GM12801 (cell line): Measurements from ENCODE around the gene PPP1R14B.

Source experiments
- TF ChIP-seq, protein P1 (sequence below): IDR thresholded peaks from one replicate; pipeline ENCODE4 v1.5.1; 2011; ENCODE audit warnings: control low read depth; ENCODE audit not compliant: insufficient read length; ENCODE audit errors: extremely low read depth

The PPP1R14B gene

DNA sequence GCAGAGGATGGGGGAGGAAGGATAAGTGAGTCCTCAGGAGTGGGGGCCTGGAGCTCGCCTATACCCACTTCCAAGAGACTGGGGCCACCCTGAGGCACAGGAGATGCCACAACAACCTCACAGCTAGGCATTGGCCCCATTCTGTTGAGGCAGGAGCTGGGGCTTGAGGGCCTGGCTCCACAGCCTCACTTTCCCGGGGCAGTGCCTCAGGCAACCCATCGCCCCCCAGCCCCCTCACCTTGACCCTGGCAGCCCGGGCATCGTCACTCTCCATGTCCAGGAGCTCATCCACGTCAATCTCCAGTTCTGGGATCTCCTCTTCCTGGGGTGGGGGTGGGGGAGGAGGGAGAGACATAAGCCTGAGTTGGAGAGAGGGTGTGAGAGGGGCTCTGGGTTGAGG is 1.8 kb downstream of the PPP1R14B start:
- TF ChIP-seq, protein P1, sequence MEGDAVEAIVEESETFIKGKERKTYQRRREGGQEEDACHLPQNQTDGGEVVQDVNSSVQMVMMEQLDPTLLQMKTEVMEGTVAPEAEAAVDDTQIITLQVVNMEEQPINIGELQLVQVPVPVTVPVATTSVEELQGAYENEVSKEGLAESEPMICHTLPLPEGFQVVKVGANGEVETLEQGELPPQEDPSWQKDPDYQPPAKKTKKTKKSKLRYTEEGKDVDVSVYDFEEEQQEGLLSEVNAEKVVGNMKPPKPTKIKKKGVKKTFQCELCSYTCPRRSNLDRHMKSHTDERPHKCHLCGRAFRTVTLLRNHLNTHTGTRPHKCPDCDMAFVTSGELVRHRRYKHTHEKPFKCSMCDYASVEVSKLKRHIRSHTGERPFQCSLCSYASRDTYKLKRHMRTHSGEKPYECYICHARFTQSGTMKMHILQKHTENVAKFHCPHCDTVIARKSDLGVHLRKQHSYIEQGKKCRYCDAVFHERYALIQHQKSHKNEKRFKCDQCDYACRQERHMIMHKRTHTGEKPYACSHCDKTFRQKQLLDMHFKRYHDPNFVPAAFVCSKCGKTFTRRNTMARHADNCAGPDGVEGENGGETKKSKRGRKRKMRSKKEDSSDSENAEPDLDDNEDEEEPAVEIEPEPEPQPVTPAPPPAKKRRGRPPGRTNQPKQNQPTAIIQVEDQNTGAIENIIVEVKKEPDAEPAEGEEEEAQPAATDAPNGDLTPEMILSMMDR, result no peak

DNA sequence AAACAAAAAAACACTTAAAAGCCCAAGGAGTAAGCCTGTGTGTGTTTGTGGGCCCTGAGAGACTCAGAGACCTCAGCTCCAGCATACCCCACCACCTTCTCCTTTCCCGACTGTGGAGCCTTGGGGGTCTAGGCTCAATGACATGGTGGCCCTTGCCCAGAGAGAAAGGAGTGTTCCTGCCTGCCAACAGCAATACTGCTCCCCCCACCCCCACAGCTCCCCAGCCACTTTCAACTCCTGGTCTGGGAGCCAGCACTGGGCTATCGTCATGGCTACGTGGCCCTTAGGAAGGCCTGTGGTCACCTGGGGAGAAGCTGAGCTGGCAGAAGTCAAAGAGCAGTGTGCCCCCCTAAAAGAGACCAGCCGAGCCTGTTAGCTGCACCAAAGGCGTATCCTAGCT is 2.6 kb downstream of the PPP1R14B start:
- TF ChIP-seq, protein P1, result no peak

DNA sequence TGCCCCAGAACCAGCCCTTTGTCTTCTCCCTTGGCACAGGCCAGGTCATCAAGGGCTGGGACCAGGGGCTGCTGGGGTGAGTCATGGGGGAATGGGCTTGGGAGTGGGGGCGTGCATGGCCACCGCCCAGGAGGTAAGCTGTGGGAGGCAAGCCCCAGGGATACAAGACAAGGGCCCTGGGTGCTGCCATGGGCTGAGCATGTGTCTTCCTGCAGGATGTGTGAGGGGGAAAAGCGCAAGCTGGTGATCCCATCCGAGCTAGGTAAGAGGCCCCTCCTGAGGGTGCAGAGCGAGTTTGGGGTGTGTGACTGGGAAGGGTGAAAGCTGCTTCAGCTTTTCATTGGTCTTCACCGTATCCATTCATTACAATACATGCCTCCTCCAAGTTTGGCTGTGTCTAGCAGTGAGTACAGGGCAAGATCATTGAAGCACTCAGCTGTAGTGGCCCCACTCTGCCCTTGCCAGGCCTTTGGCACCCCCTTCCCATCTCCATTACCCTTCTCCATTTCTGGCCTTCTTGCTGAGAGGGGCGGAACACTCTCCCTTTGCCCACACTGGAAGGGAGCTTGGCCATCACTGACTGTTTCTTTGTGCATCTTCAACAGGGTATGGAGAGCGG is 3.4 kb downstream of the PPP1R14B start:
- TF ChIP-seq, protein P1, result no peak

DNA sequence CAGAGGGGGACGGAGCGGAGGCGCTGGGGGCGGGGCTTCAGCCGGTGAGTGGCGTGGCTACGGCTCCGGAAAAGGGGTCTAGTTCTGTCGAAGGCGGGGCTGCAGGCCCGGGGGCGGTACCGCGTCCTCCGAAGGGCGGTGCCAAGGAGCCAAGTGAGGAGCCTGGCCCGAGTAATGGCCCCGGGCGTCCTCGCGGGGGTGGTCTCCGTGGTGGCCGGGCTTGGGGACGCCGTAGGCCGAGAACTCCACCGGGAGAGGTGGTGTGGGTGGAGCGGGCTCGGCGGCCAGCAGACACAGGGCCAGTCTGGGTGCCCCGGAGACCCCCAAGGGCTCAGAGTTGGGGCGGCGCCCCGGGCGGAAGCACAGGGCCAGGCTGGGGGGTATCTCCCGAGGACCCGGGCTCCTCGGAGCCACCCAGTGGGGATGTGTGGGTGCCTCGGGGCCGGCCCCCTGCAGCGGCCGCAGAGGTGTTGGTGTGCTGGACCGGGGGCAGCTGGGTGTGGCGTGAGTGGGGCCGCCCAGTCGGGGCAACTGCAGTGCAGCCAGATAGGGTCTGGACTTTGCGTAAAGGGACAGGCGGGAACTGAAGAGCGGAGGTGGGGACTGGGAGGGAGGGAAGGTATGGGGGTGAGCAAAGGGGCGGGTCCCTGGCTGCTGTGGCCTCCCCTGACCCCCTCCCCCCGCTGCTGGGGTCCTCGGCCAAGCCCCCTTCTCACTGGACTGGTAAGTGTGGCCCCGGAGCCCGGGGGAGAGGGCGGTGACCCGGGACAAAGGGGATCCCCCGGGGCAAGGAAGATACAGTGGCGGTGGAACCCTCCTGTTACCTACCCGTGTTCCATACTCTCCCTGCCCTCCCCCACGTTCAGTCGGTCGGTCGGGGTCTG is 5.0 kb downstream of the PPP1R14B start:
- TF ChIP-seq, protein P1, result no peak

DNA sequence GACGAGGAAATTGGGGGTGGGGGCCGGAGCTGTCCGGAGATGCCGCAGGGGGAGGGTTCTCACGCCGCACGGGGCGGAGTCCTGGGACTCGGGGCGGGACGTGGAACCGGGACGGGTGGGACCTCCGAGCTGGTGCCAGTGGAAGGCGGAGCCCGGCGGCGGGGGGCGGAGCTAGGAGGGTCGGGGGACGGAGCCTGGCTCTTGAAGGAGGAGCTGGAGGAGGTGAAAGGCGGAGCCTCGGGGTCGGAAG is 5.6 kb downstream of the PPP1R14B start:
- TF ChIP-seq, protein P1, result no peak

DNA sequence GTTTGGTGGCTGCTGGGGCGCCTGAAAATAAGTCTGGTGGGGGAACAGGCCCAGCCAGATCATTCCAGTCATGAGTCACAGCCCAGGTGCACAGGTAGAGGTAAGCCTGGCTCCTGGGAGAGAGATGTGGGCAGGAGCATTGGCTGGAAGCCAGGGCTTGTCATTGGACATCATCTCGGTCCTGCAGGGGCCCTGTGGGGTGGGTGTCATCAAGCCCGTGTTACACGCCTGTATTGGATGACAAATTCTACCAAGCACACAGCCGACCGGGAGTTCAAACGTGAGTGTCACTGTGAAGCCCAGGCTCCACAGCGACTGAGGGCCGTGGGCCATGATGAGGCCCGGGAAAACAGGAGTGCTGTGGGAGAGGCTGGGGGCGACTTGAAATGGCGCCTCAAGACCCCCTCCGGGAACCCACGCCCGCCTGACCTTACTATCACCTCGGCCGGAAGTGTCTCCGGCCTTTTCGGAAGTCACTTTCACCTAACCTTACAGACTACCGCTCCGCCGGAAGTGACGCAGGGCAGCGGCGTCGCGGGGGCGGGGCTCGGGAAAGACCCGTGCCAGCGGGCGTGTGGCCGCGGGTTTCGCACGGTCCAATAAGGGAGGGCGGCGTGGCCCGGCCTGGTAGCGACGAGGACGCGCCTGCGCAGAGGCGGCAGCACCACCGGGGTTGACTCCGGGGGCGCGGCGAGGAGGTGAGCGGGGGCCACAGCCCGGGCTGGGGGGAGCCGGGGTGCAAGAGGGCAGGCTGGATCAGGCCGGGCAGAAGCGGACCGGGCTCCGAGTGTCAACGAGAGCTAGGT is 6.1 kb downstream of the PPP1R14B start, which contains the start of gene FKBP2:
TSS of gene FKBP2 (plus strand) at position 661 of the 806 bp plus-strand sequence. CDS start 1,293 bp downstream, outside the sequence.
- TF ChIP-seq, protein P1, result no peak
